Ramos (cell line): ENCODE data around the gene PPP4R4.

Experiments
- in situ Hi-C: fragments of 300-500 bp; cut with MboI; formaldehyde crosslinking; loops from one replicate; pipeline ENCODE4 v1.14.3; 2022; ENCODE audit warnings: low sequenced_read_pairs; ENCODE audit not compliant: unreplicated experiment

The PPP4R4 gene

GRCh38 chr14:94173885-94174603 is at the start of gene PPP4R4:
Gene PPP4R4 (plus strand): TSS chr14:94174322. CDS start chr14:94174466, 144 bp downstream.
- in situ Hi-C loops, result no loop called here

- in situ Hi-C loops, result loop anchor here (25.0 kb wide), 1 partner anchor 87 kb away; the partner anchor contains the start of gene OTUB2
These were observed 49.3 kb upstream of the PPP4R4 start for GRCh38 chr14:94124582-94125377.

- in situ Hi-C loops, result loop anchor here (25.0 kb wide), 1 partner anchor 89 kb away; the partner anchor contains the start of gene OTUB2
These were observed 48.3 kb upstream of the PPP4R4 start for GRCh38 chr14:94125659-94126418.

GRCh38 chr14:94126419-94126677 is 47.8 kb upstream of the PPP4R4 start:
- in situ Hi-C loops, result loop anchor here (25.0 kb wide), 1 partner anchor 89 kb away; the partner anchor contains the start of gene OTUB2

GRCh38 chr14:94126800-94127199 is 47.3 kb upstream of the PPP4R4 start:
- in situ Hi-C loops, result loop anchor here (25.0 kb wide), 1 partner anchor 89 kb away; the partner anchor contains the start of gene OTUB2

- in situ Hi-C loops, result loop anchor here (25.0 kb wide), 1 partner anchor 90 kb away; the partner anchor contains the start of gene OTUB2
These were observed 46.8 kb upstream of the PPP4R4 start for GRCh38 chr14:94127330-94127729.

- in situ Hi-C loops, result loop anchor here (25.0 kb wide), 1 partner anchor 91 kb away; the partner anchor contains the start of gene OTUB2
These were observed 45.8 kb upstream of the PPP4R4 start for GRCh38 chr14:94128216-94128839.

- in situ Hi-C loops, result loop anchor here (25.0 kb wide), 1 partner anchor 92 kb away; the partner anchor contains the start of gene OTUB2
These were observed 44.9 kb upstream of the PPP4R4 start, which contains the start of gene IFI27L2 for GRCh38 chr14:94129111-94129757. Gene IFI27L2 (minus strand): TSS chr14:94129604. CDS start chr14:94129564, 40 bp downstream.

GRCh38 chr14:94129758-94130414 is 44.2 kb upstream of the PPP4R4 start:
- in situ Hi-C loops, result loop anchor here (25.0 kb wide), 1 partner anchor 93 kb away; the partner anchor contains the start of gene OTUB2

GRCh38 chr14:94132285-94132887 is 41.7 kb upstream of the PPP4R4 start:
- in situ Hi-C loops, result loop anchor here (25.0 kb wide), 1 partner anchor 95 kb away; the partner anchor contains the start of gene OTUB2

- in situ Hi-C loops, result loop anchor here (25.0 kb wide), 1 partner anchor 98 kb away; the partner anchor contains the start of gene OTUB2
These were observed 38.6 kb upstream of the PPP4R4 start for GRCh38 chr14:94135476-94135875.

- in situ Hi-C loops, result loop anchor here (25.0 kb wide), 1 partner anchor 99 kb away; the partner anchor contains the start of gene OTUB2
These were observed 37.4 kb upstream of the PPP4R4 start for GRCh38 chr14:94136575-94137331.

GRCh38 chr14:94138251-94138650 is 35.9 kb upstream of the PPP4R4 start:
- in situ Hi-C loops, result loop anchor here (25.0 kb wide), 1 partner anchor 101 kb away; the partner anchor contains the start of gene OTUB2

GRCh38 chr14:94139006-94139405 is 35.1 kb upstream of the PPP4R4 start:
- in situ Hi-C loops, result loop anchor here (25.0 kb wide), 1 partner anchor 102 kb away; the partner anchor contains the start of gene OTUB2

GRCh38 chr14:94139421-94139820 is 34.7 kb upstream of the PPP4R4 start:
- in situ Hi-C loops, result loop anchor here (25.0 kb wide), 1 partner anchor 102 kb away; the partner anchor contains the start of gene OTUB2

GRCh38 chr14:94142247-94142646 is 31.9 kb upstream of the PPP4R4 start:
- in situ Hi-C loops, result loop anchor here (25.0 kb wide), 1 partner anchor 105 kb away; the partner anchor contains the start of gene OTUB2

GRCh38 chr14:94142836-94143235 is 31.3 kb upstream of the PPP4R4 start:
- in situ Hi-C loops, result loop anchor here (25.0 kb wide), 1 partner anchor 106 kb away; the partner anchor contains the start of gene OTUB2
